Measurements from ENCODE around the gene NCCRP1. TPM values are rescaled to one million over a fixed set of nuclear protein-coding genes. Genes with fewer than 3 reads are reported as not detected.
A peak's percentile ranks its signal among the peaks of the same experiment; 100 is the strongest.

The NCCRP1 gene
- total RNA-seq, 1 donor from 2014 or later, result 0.20 TPM

GRCh38 chr19:39180749-39181148 is 16.0 kb upstream of the NCCRP1 start:
- DNase-seq (ENCODE audit: low read depth), result no peak

DNA sequence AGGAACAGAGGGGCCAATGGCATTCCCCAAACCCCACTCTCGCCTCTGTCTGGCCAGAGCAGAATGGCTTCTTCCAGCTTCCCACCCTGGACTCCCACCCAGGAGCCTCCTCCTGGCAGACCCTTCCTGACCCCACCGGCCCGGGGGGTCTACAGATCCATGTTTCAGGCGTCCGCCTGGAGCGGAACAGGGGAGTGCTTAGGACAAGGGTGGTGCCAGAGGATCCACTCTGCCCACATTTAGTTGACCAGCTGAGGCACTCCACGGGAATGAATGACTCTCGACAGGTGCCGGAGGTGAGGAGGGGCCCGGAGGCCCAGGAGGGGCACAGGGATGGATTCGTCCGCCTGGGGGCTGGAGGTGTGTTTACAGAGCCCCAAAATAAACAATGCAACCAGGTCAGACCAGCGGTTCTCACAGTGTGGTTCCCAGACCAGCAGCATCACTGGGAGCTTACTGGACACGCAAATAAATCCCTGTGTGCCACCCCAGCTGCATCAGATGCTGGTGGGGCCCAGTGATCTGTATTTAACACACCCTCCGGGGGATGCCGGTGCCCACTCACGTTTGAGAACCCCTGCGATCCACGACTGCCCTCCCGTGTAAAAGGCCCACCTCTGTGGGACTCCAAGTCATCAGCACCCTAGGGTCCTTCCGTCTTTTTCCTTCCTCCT is 15.1 kb upstream of the NCCRP1 start:
- no peak for DNase-seq (ENCODE audit: low read depth)

DNA sequence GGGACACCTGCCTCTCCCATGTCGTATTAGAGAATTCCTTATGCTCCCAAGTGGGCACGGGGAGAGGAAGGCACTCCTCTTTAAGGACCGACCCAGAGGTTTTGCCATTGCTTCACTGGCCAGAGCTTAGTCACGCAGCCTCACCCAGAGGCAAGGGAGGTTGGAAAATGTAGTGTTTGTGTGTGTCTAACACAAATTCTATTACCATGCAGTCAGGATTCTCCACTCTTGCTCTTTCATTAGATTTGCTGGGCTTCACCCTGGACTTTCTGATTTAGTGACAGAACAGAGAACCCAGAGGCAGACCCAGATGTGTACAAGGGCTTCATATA is 14.6 kb upstream of the NCCRP1 start:
- no peak for DNase-seq (ENCODE audit: low read depth)

DNA sequence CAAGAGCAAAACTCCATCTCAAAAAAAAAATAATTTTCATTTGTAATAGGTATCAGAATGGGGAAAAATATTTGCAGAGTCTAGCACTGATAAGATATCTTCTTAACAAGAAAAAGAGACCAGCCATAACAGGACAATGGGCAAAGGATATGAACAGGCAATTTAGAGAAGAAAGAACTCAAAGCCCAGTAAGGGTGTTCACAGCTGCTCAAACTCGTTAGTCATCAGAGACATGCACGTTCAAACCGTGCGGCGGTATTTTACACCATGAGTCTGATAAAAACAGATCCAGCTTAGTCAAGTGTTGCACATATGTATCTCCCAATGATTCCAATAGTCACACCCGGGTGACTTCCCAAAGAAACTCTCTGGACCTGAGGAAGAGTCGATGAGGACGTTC is 13.7 kb upstream of the NCCRP1 start:
- DNase-seq (ENCODE audit: low read depth), result no peak

- no peak for DNase-seq (ENCODE audit: low read depth)
These were observed 10.4 kb upstream of the NCCRP1 start for GRCh38 chr19:39186391-39186790.

DNA sequence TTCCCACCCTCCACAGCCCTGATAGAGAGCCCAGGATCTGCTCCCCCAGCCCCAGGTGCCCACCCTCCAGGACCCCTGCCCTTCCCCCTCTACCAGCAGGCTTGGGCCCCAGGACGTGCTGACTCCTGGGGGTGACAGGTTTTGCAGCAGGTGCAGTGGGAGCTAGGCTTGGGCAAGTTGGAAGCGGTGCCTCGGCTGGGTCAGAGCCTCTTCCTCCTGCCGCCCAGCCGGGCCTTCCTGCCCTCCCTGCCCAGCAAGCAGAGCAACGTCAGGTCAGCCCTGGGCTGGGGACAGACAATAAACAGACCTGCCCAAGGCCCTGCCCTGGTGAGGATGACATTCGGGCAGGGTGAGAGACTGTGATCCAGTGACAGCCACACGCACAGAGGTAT is 9.2 kb upstream of the NCCRP1 start:
- no peak for DNase-seq (ENCODE audit: low read depth)

DNA sequence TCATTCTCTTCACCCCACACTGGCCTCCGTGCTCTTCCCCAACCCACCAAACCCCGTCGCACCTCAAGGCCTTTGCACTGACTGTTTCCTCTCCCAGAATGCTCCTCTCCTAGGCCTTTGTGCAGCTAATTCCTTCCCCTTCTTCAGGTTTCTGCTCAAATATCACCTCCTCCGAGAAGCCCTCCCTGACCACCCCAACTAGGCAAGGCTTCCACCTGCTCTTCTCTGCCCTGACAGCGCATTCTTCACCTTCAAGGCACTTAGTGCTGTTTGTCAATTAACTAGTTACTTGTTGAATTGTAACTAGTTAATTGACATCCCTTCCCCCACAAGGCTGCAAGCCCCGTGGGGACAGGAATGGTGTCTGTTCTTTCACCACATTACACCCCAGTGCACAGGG is 7.8 kb upstream of the NCCRP1 start:
- DNase-seq (ENCODE audit: low read depth), result no peak

GRCh38 chr19:39190768-39191167 is 6.0 kb upstream of the NCCRP1 start:
- no peak for DNase-seq (ENCODE audit: low read depth)

DNA sequence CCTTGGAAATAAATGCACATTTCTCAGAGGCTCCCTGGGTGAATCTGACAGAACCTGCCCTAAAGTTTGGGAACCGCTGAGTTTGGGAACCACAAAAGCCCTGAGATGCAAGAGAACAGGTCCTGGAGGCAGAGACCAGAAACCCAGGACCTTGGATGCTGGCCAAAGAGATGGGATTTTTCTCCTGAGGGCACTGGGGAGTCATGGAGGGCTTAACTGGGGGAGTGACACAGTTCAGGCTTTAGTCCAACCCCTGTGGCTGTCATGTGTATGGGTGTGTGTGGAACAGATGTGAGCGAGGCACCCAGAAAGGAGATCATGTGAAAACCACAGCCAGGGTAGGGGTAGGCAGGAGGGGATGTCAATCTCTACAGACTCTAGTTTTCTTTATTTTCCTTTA is 3.9 kb upstream of the NCCRP1 start:
- DNase-seq (ENCODE audit: low read depth), result no peak

GRCh38 chr19:39193803-39194202 is 3.0 kb upstream of the NCCRP1 start:
- DNase-seq (ENCODE audit: low read depth), result peak; percentile 59

- DNase-seq (ENCODE audit: low read depth), result peak; percentile 44
These were observed 1.8 kb upstream of the NCCRP1 start for GRCh38 chr19:39194832-39195542.

- DNase-seq (ENCODE audit: low read depth), result no peak
These were observed 1.0 kb upstream of the NCCRP1 start for GRCh38 chr19:39195755-39196154.

- DNase-seq (ENCODE audit: low read depth), result no peak
These were observed 444 bp upstream of the NCCRP1 start for GRCh38 chr19:39196320-39196719.

GRCh38 chr19:39197808-39198207 is 1.0 kb downstream of the NCCRP1 start:
- no peak for DNase-seq (ENCODE audit: low read depth)

- peak; percentile 82 for DNase-seq (ENCODE audit: low read depth)
These were observed 2.3 kb downstream of the NCCRP1 start for GRCh38 chr19:39199025-39199424.

- DNase-seq (ENCODE audit: low read depth), result no peak
These were observed 3.5 kb downstream of the NCCRP1 start for GRCh38 chr19:39200066-39200802.

DNA sequence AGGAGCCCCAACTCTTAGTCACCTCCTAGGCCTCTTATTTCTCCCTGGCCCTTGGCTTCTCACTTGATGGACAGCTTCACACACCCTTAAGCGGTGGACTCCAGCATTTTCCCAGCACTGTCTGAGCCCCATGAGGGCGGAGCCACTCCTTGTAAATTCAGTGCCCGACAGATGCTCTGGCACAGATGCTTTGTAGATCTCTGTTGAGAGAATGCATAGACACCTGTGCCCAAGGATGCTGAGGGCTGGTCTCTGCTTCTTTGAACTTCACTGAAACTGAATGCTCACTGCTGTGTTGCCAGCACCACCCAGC is 4.0 kb downstream of the NCCRP1 start:
- no peak for DNase-seq (ENCODE audit: low read depth)

DNA sequence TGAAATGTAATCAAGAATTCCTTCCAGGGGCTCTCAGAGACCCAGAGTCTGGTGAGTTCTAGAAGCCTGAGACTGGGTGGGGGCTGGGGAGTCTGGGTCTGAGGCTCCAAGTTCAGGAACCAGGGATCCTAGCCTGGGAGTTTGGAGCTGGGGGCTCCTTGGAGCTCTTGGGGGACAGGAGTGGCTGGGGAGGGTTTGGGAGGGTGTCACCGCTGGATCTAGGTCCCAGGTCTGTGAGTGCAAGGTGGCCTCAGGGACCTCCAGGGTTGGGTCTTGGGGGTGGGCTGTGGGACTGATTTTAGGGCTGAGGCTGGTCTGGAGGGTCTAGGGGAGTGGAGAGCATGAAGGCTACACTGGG is 6.2 kb downstream of the NCCRP1 start:
- no peak for DNase-seq (ENCODE audit: low read depth)

- no peak for DNase-seq (ENCODE audit: low read depth)
These were observed 6.9 kb downstream of the NCCRP1 start, which contains the start of gene SYCN for GRCh38 chr19:39203372-39204341. TSS of gene SYCN (minus strand) at chr19:39204263. CDS start at chr19:39204254, 9 bp downstream.

GRCh38 chr19:39205449-39205764 is 8.6 kb downstream of the NCCRP1 start:
- DNase-seq (ENCODE audit: low read depth), result no peak

GRCh38 chr19:39206122-39206521 is 9.4 kb downstream of the NCCRP1 start:
- no peak for DNase-seq (ENCODE audit: low read depth)

DNA sequence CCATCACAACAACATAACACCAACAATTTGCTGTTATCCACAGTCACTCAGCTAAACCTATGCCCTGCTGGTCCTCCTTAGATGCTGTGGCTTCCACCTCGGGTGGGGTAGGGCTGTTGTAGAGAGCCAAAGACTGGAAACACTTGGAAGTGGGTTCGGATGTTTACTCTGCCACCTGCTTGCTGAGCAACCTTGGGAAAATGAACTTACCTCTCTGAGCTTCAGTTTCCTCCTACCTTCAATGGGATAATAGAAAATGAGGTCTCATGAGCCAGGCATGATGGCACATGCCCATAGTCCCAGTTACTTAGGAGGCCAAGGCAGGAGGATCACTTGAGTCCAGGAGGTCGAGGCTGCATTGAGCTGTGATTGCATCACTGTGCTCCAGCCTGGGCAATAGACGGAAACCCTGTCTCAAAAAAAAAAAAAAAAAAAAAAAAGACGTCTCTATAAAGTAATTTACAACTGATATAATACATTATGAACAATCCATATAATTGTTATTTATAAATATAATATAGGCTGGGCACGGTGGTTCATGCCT is 10.6 kb downstream of the NCCRP1 start:
- DNase-seq (ENCODE audit: low read depth), result no peak
